Left ventricle myocardium inferior (tissue), 1 donor: ENCODE measurements around the gene VAPB. TPM values are rescaled to one million over a fixed set of nuclear protein-coding genes. Genes with fewer than 3 reads are reported as not detected.

Experiments used
- DNase-seq: peaks from one replicate; pipeline ENCODE4 v3.0.0-alpha.2; 2020
- H3K27ac ChIP-seq: fragments of 200-600 bp; replicated peaks from 2 replicates; pipeline ENCODE4 v1.8.0; 2021
- H3K27me3 ChIP-seq: fragments of 200-600 bp; 2 replicates; pipeline ENCODE4 v1.8.0; 2021; ENCODE audit warnings: low read depth
- H3K36me3 ChIP-seq: fragments of 200-600 bp; 2 replicates; pipeline ENCODE4 v1.8.0; 2021
- H3K4me1 ChIP-seq: fragments of 200-600 bp; 2 replicates; pipeline ENCODE4 v1.8.0; 2021
- H3K4me3 ChIP-seq: fragments of 200-600 bp; 2 replicates; pipeline ENCODE4 v1.8.0; 2021; ENCODE audit warnings: mild to moderate bottlenecking, moderate library complexity
- H3K9me3 ChIP-seq: fragments of 200-600 bp; replicated peaks from 2 replicates; pipeline ENCODE4 v1.8.0; 2021
- CTCF ChIP-seq: fragments of 200-600 bp; IDR thresholded peaks from 2 replicates; pipeline ENCODE4 v1.8.0; 2021; ENCODE audit warnings: antibody characterized with exemption, mild to moderate bottlenecking, borderline replicate concordance
- intact Hi-C: fragments of 100-400 bp; cut with micrococcal nuclease; formaldehyde crosslinking; loops from one replicate; pipeline ENCODE4 v1.11.0; 2022
- total RNA-seq: library from RNA; stranded (reverse); fragmentation: NEBNext Ultra II Directional; extraction: Animal tissue kit (Norgen Biotek cat#: 25700); gene quantifications from one replicate; pipeline ENCODE4 v1.2.1, GENCODE V29; 2021
- donor health status: DM: no; HTN: yes; CAD: no; lungs with severe emphysema.

VAPB gene
- total RNA-seq, 1 donor from 2014 or later, result 72.6 TPM

GRCh38 chr20:58374027-58374850, 14.8 kb upstream of the VAPB start:
- Histone ChIP-seq H3K9me3 (no peaks in the 10 kb centered on the region), H3K27ac (no peak overlapping the region), H3K36me3 (no peaks in the 10 kb centered on the region), H3K4me3 (no peak overlapping the region), H3K4me1 (no peaks in the 10 kb centered on the region), H3K27me3 (peaks cover 15% of the 10 kb centered on the region)
- no peak for TF ChIP-seq CTCF
- no peak for DNase-seq
- intact Hi-C loops, result no loop called here

- TF ChIP-seq CTCF, result no peak
- Histone ChIP-seq H3K9me3 (no peaks in the 10 kb centered on the region), H3K27ac (no peak overlapping the region), H3K36me3 (no peaks in the 10 kb centered on the region), H3K4me1 (no peaks in the 10 kb centered on the region), H3K27me3 (peaks cover 15% of the 10 kb centered on the region), H3K4me3 (no peak overlapping the region)
- intact Hi-C loops, result no loop called here
- DNase-seq, result no peak
These were observed 13.9 kb upstream of the VAPB start for GRCh38 chr20:58374906-58375758.

GRCh38 chr20:58375759-58376352, 13.2 kb upstream of the VAPB start:
- TF ChIP-seq CTCF, result no peak
- DNase-seq, result no peak
- intact Hi-C loops, result no loop called here

GRCh38 chr20:58377017-58377416, 12.0 kb upstream of the VAPB start:
- Histone ChIP-seq H3K4me3 (no peak overlapping the region), H3K27ac (no peak overlapping the region), H3K4me1 (no peaks in the 10 kb centered on the region), H3K9me3 (no peaks in the 10 kb centered on the region), H3K27me3 (peaks cover 15% of the 10 kb centered on the region), H3K36me3 (no peaks in the 10 kb centered on the region)
- DNase-seq, result no peak
- TF ChIP-seq CTCF, result no peak
- intact Hi-C loops, result no loop called here

More at GRCh38 chr20:58375759-58376352, 13.2 kb upstream of the VAPB start:
- H3K9me3 ChIP-seq, result no peaks in the 10 kb centered on the region
- no peak overlapping the region for H3K4me3 ChIP-seq
- H3K27ac ChIP-seq, result no peak overlapping the region
- H3K4me1 ChIP-seq, result no peaks in the 10 kb centered on the region
- peaks cover 15% of the 10 kb centered on the region for H3K27me3 ChIP-seq
- H3K36me3 ChIP-seq, result no peaks in the 10 kb centered on the region

- no peak for TF ChIP-seq CTCF
- Histone ChIP-seq H3K4me1 (no peaks in the 10 kb centered on the region), H3K27ac (no peak overlapping the region), H3K36me3 (no peaks in the 10 kb centered on the region), H3K9me3 (no peaks in the 10 kb centered on the region), H3K27me3 (peaks cover 15% of the 10 kb centered on the region), H3K4me3 (no peak overlapping the region)
- DNase-seq, result no peak
- intact Hi-C loops, result no loop called here
These were observed 11.1 kb upstream of the VAPB start for GRCh38 chr20:58377766-58378401.
